EH (cell line): ENCODE data around the gene EML4.
A peak's percentile ranks its signal among the peaks of the same experiment; 100 is the strongest.
"Not testable (repeated sequence)": the region's sequence is repeated elsewhere in the genome, so short reads cannot be mapped to it uniquely, and the experiment has no call there.

ENCODE experiments used
- DNase-seq: peaks from one replicate; pipeline ENCODE4 v3.0.0-alpha.2; 2015; ENCODE audit warnings: low read depth

The EML4 gene

GRCh38 chr2:42360493-42360889 is 191.3 kb downstream of the EML4 start:
- no peak for DNase-seq

DNA sequence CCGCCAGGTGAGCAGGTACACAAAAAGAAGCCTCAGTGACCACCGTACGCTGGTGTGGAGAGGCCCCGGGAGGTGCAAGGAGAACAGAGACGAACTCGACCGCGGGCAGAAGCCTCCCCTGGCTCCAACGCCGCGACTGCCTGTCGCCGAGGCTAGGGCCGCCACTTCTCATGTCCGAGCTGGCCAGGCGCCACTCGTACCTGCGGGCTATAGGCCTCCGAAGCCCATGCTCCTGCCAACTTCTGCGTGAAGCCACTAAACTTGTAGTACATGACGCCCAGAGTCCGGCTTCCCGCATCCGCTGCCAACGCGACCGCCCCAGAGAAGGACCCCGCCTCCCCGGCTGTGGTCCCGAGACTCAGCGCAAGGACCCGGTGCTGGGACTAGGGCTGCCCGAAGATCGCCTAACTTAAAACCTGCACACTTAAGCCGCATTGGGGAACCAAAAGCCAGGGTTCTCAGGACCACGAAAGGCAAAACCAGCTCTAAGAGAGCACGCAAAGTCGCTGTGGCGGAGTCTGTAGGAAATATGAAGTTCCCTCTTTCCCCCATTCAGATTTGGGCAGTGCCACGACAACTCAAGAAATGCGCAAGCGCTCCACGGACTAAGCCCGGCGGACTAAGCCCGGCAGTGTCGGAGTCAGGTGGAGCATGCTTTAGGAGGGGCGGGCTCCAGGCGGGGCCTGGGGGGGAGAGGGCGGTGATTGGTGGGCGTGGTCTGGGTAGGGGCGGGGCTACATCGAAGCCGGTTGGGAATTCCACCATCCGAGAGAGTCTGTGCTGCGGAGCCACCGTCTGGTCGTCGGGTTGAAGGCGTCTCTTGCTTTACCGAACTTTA is 192.0 kb downstream of the EML4 start, which contains the start of gene COX7A2L:
Gene COX7A2L (minus strand): TSS at position 328 of the 838 bp plus-strand sequence. CDS start 56 bp downstream, at position 272.
- DNase-seq: peak; percentile 98

DNA sequence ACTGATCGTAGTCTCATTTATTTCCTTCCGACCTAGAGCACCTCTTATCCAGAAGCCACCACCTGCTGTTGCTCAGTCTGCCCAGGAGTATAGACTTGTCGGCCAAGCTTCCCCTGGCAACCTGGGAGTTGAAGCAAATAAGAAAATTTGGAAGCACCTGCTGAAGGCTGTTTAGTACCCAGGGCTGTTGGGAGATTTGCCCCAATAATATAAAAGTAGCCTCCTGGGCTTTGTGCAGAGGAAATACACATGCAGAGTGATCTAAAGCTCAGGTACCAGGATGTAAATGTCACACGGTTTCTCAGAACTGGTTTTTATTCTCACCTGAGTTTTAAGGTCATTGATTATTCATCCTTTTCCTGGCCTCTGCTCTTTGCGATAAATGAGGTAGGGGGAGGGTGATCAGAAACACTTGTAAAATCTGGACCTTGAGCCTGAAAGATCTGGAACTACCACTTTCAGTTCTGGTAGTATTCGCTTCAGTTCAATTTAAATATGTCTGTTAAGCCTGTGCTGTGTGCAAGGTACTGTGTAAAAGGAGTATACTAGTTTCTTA is 192.7 kb downstream of the EML4 start:
- no peak for DNase-seq

DNA sequence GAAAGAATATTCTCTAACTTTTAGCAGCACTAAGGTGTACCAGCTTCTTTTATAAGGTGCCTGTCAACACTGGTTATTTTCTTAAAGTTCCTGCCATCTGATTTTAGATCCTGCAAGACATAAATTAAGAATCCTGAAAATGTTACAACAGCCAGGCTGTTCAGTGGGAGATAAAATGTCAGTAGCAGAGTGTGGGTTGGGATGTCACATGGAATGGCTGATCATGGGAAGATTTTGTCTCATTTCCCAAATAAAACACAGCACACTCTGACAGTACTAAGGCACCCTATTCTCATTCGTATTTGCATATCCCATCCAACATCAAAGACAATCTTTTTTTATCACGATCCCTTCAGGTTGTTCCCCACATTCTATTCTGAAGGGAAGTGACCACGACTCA is 194.3 kb downstream of the EML4 start:
- DNase-seq: no peak

GRCh38 chr2:42364658-42365057 is 195.5 kb downstream of the EML4 start:
- no peak for DNase-seq

DNA sequence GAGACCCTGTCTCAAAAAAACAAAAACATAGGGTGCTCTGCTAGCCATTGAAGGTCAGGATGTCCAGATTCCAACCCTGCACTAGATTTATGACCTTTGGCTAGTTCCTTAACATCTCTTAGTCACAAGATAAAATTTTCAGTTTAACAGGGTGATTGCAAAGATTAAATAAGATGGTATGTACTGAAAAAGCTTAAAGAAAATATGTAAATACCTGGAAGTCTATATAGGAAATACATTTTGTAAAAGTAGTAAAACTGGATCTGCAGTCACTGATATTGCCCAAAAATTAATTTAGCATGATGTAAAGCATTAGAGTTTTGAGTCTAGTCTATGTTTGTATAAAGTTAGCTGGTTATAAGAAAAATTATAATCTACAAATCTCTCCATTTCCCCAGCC is 197.3 kb downstream of the EML4 start:
- DNase-seq: no peak

GRCh38 chr2:42367835-42368234 is 198.7 kb downstream of the EML4 start:
- DNase-seq: peak; percentile 21

GRCh38 chr2:42368817-42369531 is 199.8 kb downstream of the EML4 start:
- no peak for DNase-seq

DNA sequence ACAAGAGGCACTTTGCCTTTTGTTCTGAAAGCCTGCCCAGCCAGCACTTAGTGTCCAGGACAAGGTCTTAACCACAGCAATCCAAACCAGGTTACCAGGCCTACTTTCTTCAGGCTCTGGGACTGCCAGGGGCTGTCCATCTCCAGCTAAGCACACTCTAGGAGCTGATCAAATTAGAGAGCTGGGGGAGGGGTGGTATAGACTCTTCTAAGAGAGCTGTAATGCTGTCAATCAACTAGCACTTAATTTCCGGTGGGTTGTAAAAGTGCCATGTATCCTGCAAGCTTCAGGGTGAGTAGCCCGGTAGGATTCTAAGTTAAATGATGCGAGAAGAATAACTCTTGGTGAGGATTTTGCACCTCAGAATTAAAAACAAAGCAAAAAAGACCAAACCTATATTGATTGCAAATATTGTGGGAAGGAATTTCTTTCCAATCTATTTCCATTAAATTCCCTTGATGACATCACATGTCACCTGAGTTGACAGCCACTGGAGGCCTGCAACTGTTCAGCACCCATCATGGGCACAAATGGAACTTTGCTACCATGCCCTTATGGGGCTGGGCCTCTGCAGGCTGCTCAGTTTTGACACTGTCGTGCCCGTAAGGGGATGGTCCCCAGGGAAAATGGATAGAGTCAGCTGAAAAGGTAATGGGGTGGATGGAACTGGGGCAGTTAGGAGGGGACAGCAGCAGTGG is 200.5 kb downstream of the EML4 start:
- no peak for DNase-seq

DNA sequence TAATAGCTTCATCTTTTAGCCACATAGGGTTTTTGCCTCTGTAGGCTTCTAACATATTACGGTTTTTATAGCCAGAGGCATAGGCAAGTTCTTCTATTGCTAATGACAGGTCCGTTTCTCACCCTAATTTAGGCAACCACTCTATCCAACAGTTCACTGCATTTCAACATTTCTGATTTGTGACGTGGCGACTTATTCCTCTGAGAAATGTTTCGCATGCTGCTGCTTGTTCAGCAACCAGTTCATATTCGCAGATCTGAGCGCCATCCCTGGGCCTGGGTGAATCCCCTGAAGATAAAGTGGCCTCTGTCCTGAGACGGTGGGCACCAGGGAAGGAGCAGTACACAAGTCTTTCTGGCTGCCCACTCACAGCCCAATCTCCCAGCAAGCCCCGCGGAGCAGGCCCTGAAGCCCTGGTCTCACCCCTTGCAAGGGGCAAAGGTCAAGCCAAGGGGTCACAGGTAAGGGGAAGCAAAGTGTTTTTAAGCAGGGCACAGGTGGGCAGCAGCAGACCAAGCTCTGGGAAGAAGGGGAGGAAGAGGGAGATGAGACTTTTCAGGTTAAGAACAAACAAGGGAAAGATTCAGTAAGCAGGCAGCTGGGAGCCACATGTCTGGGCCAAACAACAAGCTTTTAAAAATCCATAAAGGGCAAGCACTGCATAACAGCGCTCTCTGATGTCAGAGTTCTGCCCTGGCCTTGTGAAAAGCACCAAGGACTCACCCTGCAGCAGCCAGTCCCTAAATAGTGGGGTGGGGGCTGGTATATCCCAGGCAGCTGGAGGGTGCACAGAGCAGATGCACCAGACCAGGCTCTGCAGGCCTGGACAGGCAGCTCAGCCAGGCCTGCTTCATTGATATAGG is 202.7 kb downstream of the EML4 start:
- DNase-seq: no peak

DNA sequence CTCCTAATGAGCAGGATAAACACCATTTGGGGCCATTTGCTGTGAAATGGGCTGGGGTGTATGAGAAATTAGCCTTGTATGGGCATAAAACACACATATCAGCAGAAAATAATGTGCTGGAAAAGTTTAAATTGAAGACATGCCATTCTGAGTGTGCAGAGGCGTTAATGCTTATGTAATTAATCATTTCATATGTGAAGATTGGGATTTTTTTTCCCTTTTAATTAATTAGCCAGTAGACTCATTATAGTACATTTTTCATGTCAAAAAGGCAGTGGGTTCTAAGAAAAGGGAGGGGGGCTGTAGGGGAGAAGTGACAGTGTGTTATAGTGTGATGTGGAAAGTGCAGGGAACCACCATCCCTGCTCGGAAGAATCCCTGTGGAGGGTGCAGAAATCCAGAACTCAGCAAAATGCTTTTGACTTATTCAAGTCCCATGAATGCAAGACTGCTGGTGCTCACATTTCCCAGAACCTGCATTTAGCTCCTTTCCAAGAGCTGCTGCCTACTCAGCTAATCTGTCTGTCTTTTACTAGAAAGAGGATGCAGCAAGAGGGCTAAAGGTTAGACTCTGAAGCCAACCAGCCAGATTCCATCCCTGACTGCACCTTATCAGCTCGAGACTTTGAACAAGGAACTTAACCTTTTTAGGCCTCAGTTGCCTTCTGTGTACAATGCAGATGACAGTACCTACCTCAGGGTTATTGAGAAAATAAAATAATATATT is 203.5 kb downstream of the EML4 start:
- DNase-seq: no peak

GRCh38 chr2:42376758-42377157 is 207.6 kb downstream of the EML4 start:
- no peak for DNase-seq

GRCh38 chr2:42378415-42378814 is 209.3 kb downstream of the EML4 start:
- no peak for DNase-seq

- not testable (repeated sequence) for DNase-seq
Observed at GRCh38 chr2:42380026-42380425, 210.9 kb downstream of the EML4 start.

DNA sequence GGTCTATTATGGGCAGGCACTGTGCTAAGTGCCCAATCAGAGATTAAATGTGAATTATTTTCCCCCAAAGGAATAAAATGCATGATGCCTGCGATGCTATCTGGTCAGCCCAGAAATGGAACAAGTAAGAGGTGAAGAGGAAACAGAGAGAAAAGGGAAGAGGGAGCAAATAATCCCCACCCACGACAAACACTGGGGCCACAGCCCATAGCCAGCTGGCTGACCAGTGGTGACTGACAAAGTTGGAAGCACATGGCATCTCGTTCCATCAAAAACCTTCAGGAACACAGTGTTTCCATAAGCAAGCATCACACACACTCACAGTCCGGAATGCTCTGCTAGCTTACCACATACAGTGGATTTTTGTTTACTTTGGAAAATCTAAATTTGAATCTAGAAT is 213.0 kb downstream of the EML4 start:
- no peak for DNase-seq
